PC-3 (cell line): ENCODE results near the gene UGT2A1.

Source experiments
- EZH2 ChIP-seq: fragments of 300-600 bp; sonication (generic); IDR thresholded peaks from one replicate; pipeline ENCODE4 v1.6.1; 2017; ENCODE audit warnings: antibody characterized with exemption, mild to moderate bottlenecking, low read length; ENCODE audit not compliant: unreplicated experiment
- TF ChIP-seq, protein P1 (sequence below): fragments of 300-600 bp; sonication (generic); conservative IDR thresholded peaks from 2 replicates; pipeline ENCODE4 v1.5.1; 2017; ENCODE audit warnings: antibody characterized with exemption, low read depth, mild to moderate bottlenecking, low read length

DNA sequence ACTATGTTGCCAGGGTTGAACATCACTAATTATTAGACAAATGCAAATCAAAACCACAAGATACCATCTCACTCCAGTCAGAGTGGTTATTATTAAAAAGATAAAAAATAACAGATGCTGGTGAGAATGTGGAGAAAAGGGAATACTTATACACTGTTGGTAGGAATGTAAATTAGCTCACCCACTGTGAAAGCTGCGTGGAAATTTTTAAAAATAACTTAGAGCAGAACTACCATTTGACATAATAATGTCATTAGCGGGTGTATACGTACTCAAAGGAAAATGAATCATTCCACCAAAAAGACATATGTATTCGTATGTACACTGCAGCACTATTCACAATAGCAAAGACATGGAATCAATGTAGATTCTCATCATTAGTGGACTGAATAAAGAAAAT lies 48.6 kb upstream of the UGT2A1 start:
- TF ChIP-seq, protein P1, sequence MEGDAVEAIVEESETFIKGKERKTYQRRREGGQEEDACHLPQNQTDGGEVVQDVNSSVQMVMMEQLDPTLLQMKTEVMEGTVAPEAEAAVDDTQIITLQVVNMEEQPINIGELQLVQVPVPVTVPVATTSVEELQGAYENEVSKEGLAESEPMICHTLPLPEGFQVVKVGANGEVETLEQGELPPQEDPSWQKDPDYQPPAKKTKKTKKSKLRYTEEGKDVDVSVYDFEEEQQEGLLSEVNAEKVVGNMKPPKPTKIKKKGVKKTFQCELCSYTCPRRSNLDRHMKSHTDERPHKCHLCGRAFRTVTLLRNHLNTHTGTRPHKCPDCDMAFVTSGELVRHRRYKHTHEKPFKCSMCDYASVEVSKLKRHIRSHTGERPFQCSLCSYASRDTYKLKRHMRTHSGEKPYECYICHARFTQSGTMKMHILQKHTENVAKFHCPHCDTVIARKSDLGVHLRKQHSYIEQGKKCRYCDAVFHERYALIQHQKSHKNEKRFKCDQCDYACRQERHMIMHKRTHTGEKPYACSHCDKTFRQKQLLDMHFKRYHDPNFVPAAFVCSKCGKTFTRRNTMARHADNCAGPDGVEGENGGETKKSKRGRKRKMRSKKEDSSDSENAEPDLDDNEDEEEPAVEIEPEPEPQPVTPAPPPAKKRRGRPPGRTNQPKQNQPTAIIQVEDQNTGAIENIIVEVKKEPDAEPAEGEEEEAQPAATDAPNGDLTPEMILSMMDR: no peak
- TF ChIP-seq EZH2: no peak
